Measurements from ENCODE around the gene TDO2. TPM values are rescaled to one million over a fixed set of nuclear protein-coding genes. Genes with fewer than 3 reads are reported as not detected.

TDO2 gene
- total RNA-seq, 2 donors from 2014 or later: not detected

DNA sequence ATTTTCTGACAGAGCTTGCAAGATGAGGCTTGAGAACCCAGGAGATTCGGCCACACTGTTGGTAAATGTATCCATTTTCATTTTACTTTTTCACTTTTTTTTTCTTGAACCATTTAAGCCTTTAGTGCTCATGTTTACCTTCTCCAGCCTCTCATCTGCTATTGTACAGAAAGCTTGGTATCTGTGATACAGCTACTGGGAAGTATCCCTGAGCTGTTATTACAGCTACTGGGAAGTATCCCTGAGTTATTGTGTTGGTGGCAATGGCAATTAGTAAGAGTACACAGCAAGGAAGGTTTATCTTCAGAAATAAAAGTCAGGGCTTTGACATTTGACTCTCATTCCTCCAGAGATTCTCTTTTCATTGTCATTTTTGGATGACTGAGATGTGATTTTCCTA, 38.3 kb downstream of the TDO2 start:
- Histone ChIP-seq H3K27me3 (replicated peaks; ENCODE audit: insufficient read depth) (no peaks in the 10 kb centered on the region), H3K27ac (no peak overlapping the region), H3K4me3 (no peak overlapping the region), H3K36me3 (no peaks in the 10 kb centered on the region), H3K4me1 (ENCODE audit: control insufficient read depth in 1 of 2, low read depth in 2 of 2) (no peaks in the 10 kb centered on the region), H3K9me3 (no peaks in the 10 kb centered on the region)
- ATAC-seq (ENCODE audit: insufficient number of reproducible peaks, low FRiP score, low read depth): no peak
- no peak for DNase-seq (ENCODE audit: low spot score)
- TF ChIP-seq, protein P1, sequence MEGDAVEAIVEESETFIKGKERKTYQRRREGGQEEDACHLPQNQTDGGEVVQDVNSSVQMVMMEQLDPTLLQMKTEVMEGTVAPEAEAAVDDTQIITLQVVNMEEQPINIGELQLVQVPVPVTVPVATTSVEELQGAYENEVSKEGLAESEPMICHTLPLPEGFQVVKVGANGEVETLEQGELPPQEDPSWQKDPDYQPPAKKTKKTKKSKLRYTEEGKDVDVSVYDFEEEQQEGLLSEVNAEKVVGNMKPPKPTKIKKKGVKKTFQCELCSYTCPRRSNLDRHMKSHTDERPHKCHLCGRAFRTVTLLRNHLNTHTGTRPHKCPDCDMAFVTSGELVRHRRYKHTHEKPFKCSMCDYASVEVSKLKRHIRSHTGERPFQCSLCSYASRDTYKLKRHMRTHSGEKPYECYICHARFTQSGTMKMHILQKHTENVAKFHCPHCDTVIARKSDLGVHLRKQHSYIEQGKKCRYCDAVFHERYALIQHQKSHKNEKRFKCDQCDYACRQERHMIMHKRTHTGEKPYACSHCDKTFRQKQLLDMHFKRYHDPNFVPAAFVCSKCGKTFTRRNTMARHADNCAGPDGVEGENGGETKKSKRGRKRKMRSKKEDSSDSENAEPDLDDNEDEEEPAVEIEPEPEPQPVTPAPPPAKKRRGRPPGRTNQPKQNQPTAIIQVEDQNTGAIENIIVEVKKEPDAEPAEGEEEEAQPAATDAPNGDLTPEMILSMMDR (IDR thresholded peaks at IDR 0.05): no peak

DNA sequence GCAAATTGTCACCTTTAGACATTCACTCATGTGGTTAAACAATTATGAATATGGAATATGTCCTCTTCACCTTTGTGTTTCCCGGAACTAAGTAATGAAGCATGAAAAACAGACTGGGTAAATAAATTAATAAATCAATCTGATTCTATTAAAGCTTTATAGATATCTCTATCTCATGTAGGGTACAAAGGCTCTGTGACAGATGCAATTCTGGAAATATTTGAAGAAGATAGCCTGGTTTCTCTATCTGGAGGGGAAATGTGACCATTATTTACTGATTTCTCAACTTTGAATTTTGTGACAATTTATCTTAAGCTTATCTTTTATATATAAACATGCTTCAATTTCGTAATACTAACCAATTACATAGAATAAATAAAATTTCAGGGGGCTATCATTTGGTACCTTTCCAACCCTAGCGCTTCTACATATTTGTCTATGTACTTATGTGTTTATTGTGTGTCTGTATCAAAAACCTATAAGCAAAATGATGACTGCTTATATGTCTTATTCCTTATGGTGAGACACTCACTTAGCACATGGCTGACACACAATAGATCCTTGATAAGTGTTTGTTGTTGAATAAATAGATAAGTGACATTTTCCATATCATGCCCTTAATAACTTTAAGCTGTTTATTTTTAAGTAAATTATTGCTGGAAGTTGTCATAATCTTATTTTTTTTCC, 40.3 kb downstream of the TDO2 start:
- H3K4me3 ChIP-seq: no peak overlapping the region
- no peaks in the 10 kb centered on the region for H3K9me3 ChIP-seq
- TF ChIP-seq, protein P1 (IDR thresholded peaks at IDR 0.05): no peak
- H3K4me1 ChIP-seq (ENCODE audit: control insufficient read depth in 1 of 2, low read depth in 2 of 2): no peaks in the 10 kb centered on the region
- H3K27ac ChIP-seq: no peak overlapping the region
- ATAC-seq (ENCODE audit: insufficient number of reproducible peaks, low FRiP score, low read depth) (no peak), DNase-seq (ENCODE audit: low spot score) (no peak)
- no peaks in the 10 kb centered on the region for H3K27me3 ChIP-seq (replicated peaks; ENCODE audit: insufficient read depth)
- H3K36me3 ChIP-seq: no peaks in the 10 kb centered on the region

DNA sequence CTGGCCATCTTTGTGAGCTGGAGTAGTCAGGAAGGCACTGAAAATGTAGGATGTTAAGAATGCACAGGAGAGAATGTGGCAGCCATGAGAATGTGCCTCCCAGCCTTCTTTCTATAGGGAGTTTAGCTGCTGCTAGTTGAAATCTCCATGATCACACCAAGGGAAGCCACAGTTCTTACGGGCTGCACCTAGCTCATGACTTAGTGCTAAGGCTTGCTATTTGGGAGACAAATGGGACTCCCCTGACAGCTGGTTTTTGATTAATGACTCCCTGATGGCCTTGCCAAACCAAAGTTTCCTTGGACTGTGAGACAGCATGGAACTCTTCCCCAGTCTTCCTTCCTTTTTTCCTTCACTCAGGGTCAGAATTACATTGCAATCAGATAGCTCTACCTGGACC, 41.0 kb downstream of the TDO2 start:
- no peaks in the 10 kb centered on the region for H3K9me3 ChIP-seq
- H3K36me3 ChIP-seq: no peaks in the 10 kb centered on the region
- H3K27me3 ChIP-seq (replicated peaks; ENCODE audit: insufficient read depth): no peaks in the 10 kb centered on the region
- no peak for ATAC-seq (ENCODE audit: insufficient number of reproducible peaks, low FRiP score, low read depth)
- H3K4me1 ChIP-seq (ENCODE audit: control insufficient read depth in 1 of 2, low read depth in 2 of 2): no peaks in the 10 kb centered on the region
- no peak overlapping the region for H3K4me3 ChIP-seq
- H3K27ac ChIP-seq: no peak overlapping the region
- TF ChIP-seq, protein P1 (IDR thresholded peaks at IDR 0.05): no peak
- no peak for DNase-seq (ENCODE audit: low spot score)

DNA sequence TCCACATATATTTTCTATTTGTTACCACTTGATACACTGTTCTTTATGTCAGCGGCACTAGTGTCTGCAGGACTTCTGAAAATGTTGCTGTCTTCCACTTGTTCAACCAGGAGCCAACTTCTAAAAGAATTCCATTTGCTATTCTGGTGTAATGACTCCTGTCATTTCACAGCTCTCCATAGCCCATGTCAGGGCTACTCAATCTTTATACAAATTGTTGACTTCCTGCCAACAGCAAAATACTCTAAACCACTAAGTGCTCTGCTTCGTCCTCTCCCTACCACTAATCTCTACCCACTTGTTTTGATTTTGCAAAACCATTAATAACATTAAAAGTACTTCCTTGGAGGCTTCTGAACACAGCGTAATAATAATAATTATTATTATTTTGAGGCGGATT, 43.0 kb downstream of the TDO2 start:
- no peak for DNase-seq (ENCODE audit: low spot score)
- Histone ChIP-seq H3K4me3 (no peak overlapping the region), H3K27me3 (replicated peaks; ENCODE audit: insufficient read depth) (no peaks in the 10 kb centered on the region), H3K27ac (no peak overlapping the region), H3K4me1 (ENCODE audit: control insufficient read depth in 1 of 2, low read depth in 2 of 2) (no peaks in the 10 kb centered on the region), H3K9me3 (no peaks in the 10 kb centered on the region), H3K36me3 (no peaks in the 10 kb centered on the region)
- ATAC-seq (ENCODE audit: insufficient number of reproducible peaks, low FRiP score, low read depth): no peak
- TF ChIP-seq, protein P1 (IDR thresholded peaks at IDR 0.05): no peak

DNA sequence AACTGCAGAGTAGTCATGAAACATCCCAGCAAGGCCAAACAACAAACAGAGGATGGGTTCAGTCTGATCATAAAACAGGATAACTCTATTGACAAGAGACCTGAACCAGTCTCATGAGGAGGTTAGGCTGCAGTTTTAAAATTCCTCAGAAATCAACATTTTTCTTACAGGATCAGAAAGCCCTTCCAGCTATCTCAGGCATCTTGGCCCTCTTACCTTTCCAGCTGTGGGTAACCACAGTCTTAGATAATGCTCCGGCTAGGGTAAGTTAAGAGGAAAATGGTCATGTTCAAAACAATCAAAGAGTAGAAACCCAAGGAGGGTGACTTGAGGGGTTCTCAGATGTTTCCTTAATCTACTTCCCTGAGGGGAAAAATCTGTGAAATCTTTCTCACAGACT, 45.0 kb downstream of the TDO2 start:
- DNase-seq (ENCODE audit: low spot score) (no peak), ATAC-seq (ENCODE audit: insufficient number of reproducible peaks, low FRiP score, low read depth) (no peak)
- Histone ChIP-seq H3K27me3 (replicated peaks; ENCODE audit: insufficient read depth) (no peaks in the 10 kb centered on the region), H3K27ac (no peak overlapping the region), H3K4me3 (no peak overlapping the region), H3K4me1 (ENCODE audit: control insufficient read depth in 1 of 2, low read depth in 2 of 2) (peaks cover 0 to 5% of the 10 kb centered on the region in 2 donors), H3K9me3 (no peaks in the 10 kb centered on the region), H3K36me3 (no peaks in the 10 kb centered on the region)
- TF ChIP-seq, protein P1 (IDR thresholded peaks at IDR 0.05): no peak
